ENCODE results near the gene RBM47. TPM values are rescaled to one million over a fixed set of nuclear protein-coding genes. Genes with fewer than 3 reads are reported as not detected.

Gene RBM47
- polyA plus RNA-seq, 3 donors = 79.5 to 101 (median 92.8) TPM

GRCh38 chr4:40453912-40454311, 175.8 kb downstream of the RBM47 start:
- WGBS (ENCODE audit: insufficient coverage) = 100% methylated on average over 3 of the region's 6 CpGs
- Histone ChIP-seq H3K4me2 (replicated peaks; ENCODE audit: extremely low read depth, low read length, poor library complexity, severe bottlenecking) (no peak overlapping the region), H4K20me1 (ENCODE audit: insufficient read depth, low read length) (peaks cover 100% of the 10 kb centered on the region), H3K4me3 (replicated peaks in 1 of 3; ENCODE audit: low read depth in 2 of 3, low read length in 3 of 3) (no peak overlapping the region), H3K9me3 (replicated peaks in 1 of 2; ENCODE audit: control insufficient read depth in 1 of 2, insufficient read depth in 1 of 2, low read length in 2 of 2) (no peaks in the 10 kb centered on the region), H3K27ac (ENCODE audit: low read depth in 1 of 2, low read length in 2 of 2) (peak overlapping the region in 1 of 2 donors; percentile 42), H3K4me1 (ENCODE audit: control insufficient read depth in 1 of 2, insufficient read depth in 2 of 2, low read length in 2 of 2) (peaks cover 0 to 2% of the 10 kb centered on the region in 2 donors), H3K79me2 (ENCODE audit: insufficient read depth, low read length) (peaks cover 95% of the 10 kb centered on the region), H2AFZ (ENCODE audit: insufficient read depth, low read depth, low read length, poor library complexity, severe bottlenecking) (no peak overlapping the region), H3K36me3 (replicated peaks in 1 of 2; ENCODE audit: control insufficient read depth in 1 of 2, insufficient read depth in 2 of 2, low read length in 2 of 2) (peaks cover 27 to 69% of the 10 kb centered on the region in 2 donors), H3K27me3 (ENCODE audit: control insufficient read depth in 2 of 2, insufficient read depth in 2 of 2, low read length in 2 of 2) (no peaks in the 10 kb centered on the region), H3K9ac (ENCODE audit: insufficient read depth, low read length, poor library complexity, severe bottlenecking) (no peak overlapping the region)
- intact Hi-C loops (cut with micrococcal nuclease) = no loop called here
- Mint-ChIP-seq H3K27me3 (ENCODE audit: low read depth in 3 of 3) (peaks cover 0 to 2% (median 0%) of the 10 kb centered on the region in 3 donors), H3K4me1 (peaks cover 18% of the 10 kb centered on the region), H3K4me3 (no peak overlapping the region), H3K36me3 (peaks cover 34 to 45% of the 10 kb centered on the region in 2 donors), H3K9me3 (no peaks in the 10 kb centered on the region), H3K27ac (peak overlapping the region in 2 of 7 donors; percentile 26 to 27)
- TF ChIP-seq CTCF (IDR thresholded peaks at IDR 0.05) = no peak
- no peak for DNase-seq

- Histone ChIP-seq H2AFZ (ENCODE audit: insufficient read depth, low read depth, low read length, poor library complexity, severe bottlenecking) (no peak overlapping the region), H3K9ac (ENCODE audit: insufficient read depth, low read length, poor library complexity, severe bottlenecking) (no peak overlapping the region), H3K36me3 (replicated peaks in 1 of 2; ENCODE audit: control insufficient read depth in 1 of 2, insufficient read depth in 2 of 2, low read length in 2 of 2) (peaks cover 21 to 76% of the 10 kb centered on the region in 2 donors), H3K4me1 (ENCODE audit: control insufficient read depth in 1 of 2, insufficient read depth in 2 of 2, low read length in 2 of 2) (no peaks in the 10 kb centered on the region), H3K4me2 (replicated peaks; ENCODE audit: extremely low read depth, low read length, poor library complexity, severe bottlenecking) (no peak overlapping the region), H4K20me1 (ENCODE audit: insufficient read depth, low read length) (peaks cover 96% of the 10 kb centered on the region), H3K79me2 (ENCODE audit: insufficient read depth, low read length) (peaks cover 88% of the 10 kb centered on the region), H3K4me3 (replicated peaks in 1 of 3; ENCODE audit: low read depth in 2 of 3, low read length in 3 of 3) (no peak overlapping the region), H3K27ac (ENCODE audit: low read depth in 1 of 2, low read length in 2 of 2) (peak overlapping the region in 1 of 2 donors; percentile 20), H3K9me3 (replicated peaks in 1 of 2; ENCODE audit: control insufficient read depth in 1 of 2, insufficient read depth in 1 of 2, low read length in 2 of 2) (no peaks in the 10 kb centered on the region), H3K27me3 (ENCODE audit: control insufficient read depth in 2 of 2, insufficient read depth in 2 of 2, low read length in 2 of 2) (no peaks in the 10 kb centered on the region)
- intact Hi-C loops (cut with micrococcal nuclease) = no loop called here
- peaks cover 45 to 61% of the 10 kb centered on the region in 2 donors for H3K36me3 Mint-ChIP-seq
- H3K27me3 Mint-ChIP-seq (ENCODE audit: low read depth in 3 of 3) = peaks cover 0 to 2% (median 0%) of the 10 kb centered on the region in 3 donors
- no peak for TF ChIP-seq CTCF (IDR thresholded peaks at IDR 0.05)
- H3K27ac Mint-ChIP-seq = peak overlapping the region in 1 of 7 donors; percentile 61
- 100% methylated on average over 1 of the region's 4 CpGs for WGBS (ENCODE audit: insufficient coverage)
- no peak for DNase-seq
- H3K4me1 Mint-ChIP-seq = peaks cover 7% of the 10 kb centered on the region
- H3K9me3 Mint-ChIP-seq = no peaks in the 10 kb centered on the region
- no peak overlapping the region for H3K4me3 Mint-ChIP-seq
Observed at GRCh38 chr4:40448875-40449274, 180.8 kb downstream of the RBM47 start.

All from CD14-positive monocyte (primary cell).